Measurements from ENCODE around the gene LPCAT4. TPM values are rescaled to one million over a fixed set of nuclear protein-coding genes. Genes with fewer than 3 reads are reported as not detected.

Gene LPCAT4
- total and polyA plus RNA-seq, 2 of the 8 experiments (the other 6 are each of a cell fraction or from before 2014, with no cell fraction given) = 69.3 to 109 TPM

GRCh38 chr15:34331809-34332208 is 35.2 kb downstream of the LPCAT4 start:
- Histone ChIP-seq H2BK120ac (replicated peaks; ENCODE audit: low read depth, low read length) (no peak overlapping the region), H2BK20ac (ENCODE audit: low read length) (no peak overlapping the region), H3K9ac (replicated peaks in 1 of 4; ENCODE audit: extremely low read depth in 1 of 4, low read depth in 3 of 4, low read length in 3 of 4) (no peak overlapping the region), H3K4ac (replicated peaks; ENCODE audit: insufficient read length, low read depth, low read length) (no peak overlapping the region), H2BK5ac (ENCODE audit: low read depth, low read length) (no peak overlapping the region), H3K23me2 (ENCODE audit: low read depth, low read length) (no peaks in the 10 kb centered on the region), H3K36me3 (ENCODE audit: control insufficient read depth in 2 of 4, insufficient read depth in 4 of 4, low read length in 3 of 4) (no peaks in the 10 kb centered on the region), H3K23ac (ENCODE audit: insufficient read length) (no peak overlapping the region), H3K79me2 (ENCODE audit: control insufficient read depth in 1 of 2, insufficient read depth in 2 of 2, low read length in 2 of 2) (no peaks in the 10 kb centered on the region), H3K18ac (ENCODE audit: extremely low read depth, low read length) (no peak overlapping the region), H2BK15ac (ENCODE audit: low read length) (no peak overlapping the region), H2BK12ac (ENCODE audit: low read depth, low read length) (no peak overlapping the region), H4K8ac (ENCODE audit: extremely low read depth, insufficient read depth, low read length) (no peak overlapping the region), H4K5ac (ENCODE audit: insufficient read length, low read depth, low read length) (no peak overlapping the region), H4K20me1 (replicated peaks in 1 of 2; ENCODE audit: control insufficient read depth in 1 of 2, insufficient read depth in 2 of 2, low read length in 2 of 2) (no peaks in the 10 kb centered on the region), H3K79me1 (ENCODE audit: low read depth, low read length) (no peaks in the 10 kb centered on the region), H2AFZ (ENCODE audit: low read length) (no peak overlapping the region), H3K9me3 (ENCODE audit: insufficient read depth in 2 of 2, low read depth in 1 of 2, low read length in 1 of 2) (no peaks in the 10 kb centered on the region), H3K4me1 (replicated peaks in 1 of 4; ENCODE audit: control insufficient read depth in 3 of 4, insufficient read depth in 4 of 4, low read length in 3 of 4) (peaks cover 0 to under 1% (median 0%) of the 10 kb centered on the region in 4 experiments; a peak in 2 of 7 replicates), H4K91ac (replicated peaks; ENCODE audit: insufficient read length, low read length) (no peak overlapping the region), H3K4me3 (ENCODE audit: extremely low read depth in 1 of 4, insufficient read depth in 2 of 4, low read depth in 3 of 4, low read length in 4 of 4) (no peak overlapping the region), H2AK5ac (ENCODE audit: low read depth, low read length) (no peak overlapping the region), H3K14ac (ENCODE audit: insufficient read length) (no peak overlapping the region), H3K56ac (replicated peaks; ENCODE audit: insufficient read length, low read depth, low read length) (no peak overlapping the region), H3K4me2 (ENCODE audit: insufficient read depth in 1 of 2, low read depth in 2 of 2, low read length in 2 of 2) (no peak overlapping the region), H3K27me3 (replicated peaks in 1 of 4; ENCODE audit: control insufficient read depth in 3 of 4, extremely low read depth in 1 of 4, insufficient read depth in 3 of 4, low read length in 3 of 4) (no peaks in the 10 kb centered on the region), H3K27ac (ENCODE audit: low read depth, low read length) (no peak overlapping the region)
- ChIA-PET CTCF (ENCODE audit: partially characterized antibody) (no interaction called here), POLR2A (ENCODE audit: partially characterized antibody) (no interaction called here)
- no peak for DNase-seq (ENCODE audit: low read depth in 1 of 2, low spot score in 2 of 2)
- no peak for FAIRE-seq
- 82 to 100% methylated on average over 1 to 2 of the region's 2 CpGs for WGBS, 2 experiments (ENCODE audit: extremely low coverage in 1 of 2, insufficient coverage in 1 of 2, insufficient read length in 1 of 2, insufficient replicate concordance in 2 of 2, low coverage in 1 of 2, low lambda C conversion rate in 2 of 2, missing lambda C conversion rate in 1 of 2)
- TF ChIP-seq ASH2L (IDR thresholded peaks at IDR 0.05; ENCODE audit: low read length) (no peak), EZH2 (IDR thresholded peaks at IDR 0.05; ENCODE audit: low read depth, low read length, severe bottlenecking) (no peak), JUN (IDR thresholded peaks at IDR 0.05; ENCODE audit: low read depth, low read length) (no peak), NANOG (IDR thresholded peaks at IDR 0.05; ENCODE audit: insufficient read depth, low read depth, low read length, poor library complexity, severe bottlenecking) (no peak), TEAD4 (IDR thresholded peaks at IDR 0.05; ENCODE audit: low read depth, low read length) (no peak), RFX5 (IDR thresholded peaks at IDR 0.05; ENCODE audit: borderline replicate concordance, low read depth, low read length) (no peak), POLR2A (IDR thresholded peaks at IDR 0.05; ENCODE audit: control extremely low read depth in 1 of 2, low read depth in 2 of 2, low read length in 2 of 2) (no peak), SIRT6 (IDR thresholded peaks at IDR 0.05; ENCODE audit: low read length) (no peak), EGR1 (IDR thresholded peaks at IDR 0.05; ENCODE audit: borderline replicate concordance, low read depth, low read length) (no peak), SP1 (IDR thresholded peaks at IDR 0.05; ENCODE audit: low read depth, low read length) (no peak), ZNF274 (IDR thresholded peaks at IDR 0.05; ENCODE audit: borderline replicate concordance, extremely low read depth, low read length) (no peak), CEBPB (IDR thresholded peaks at IDR 0.05; ENCODE audit: low read depth, low read length) (no peak), POU5F1 (IDR thresholded peaks at IDR 0.05; ENCODE audit: low read depth, low read length) (no peak), BCL11A (IDR thresholded peaks at IDR 0.05; ENCODE audit: low read depth in 2 of 2, low read length in 2 of 2) (no peak)

All from H1 (cell line).